Astrocyte (in vitro differentiated cells and primary cell): ENCODE results near the gene STK32B. TPM values are rescaled to one million over a fixed set of nuclear protein-coding genes. Genes with fewer than 3 reads are reported as not detected.

ENCODE experiments used
- DNase-seq: peaks from one replicate; pipeline ENCODE4 v3.0.0-alpha.2; 2010; ENCODE audit warnings: low read depth
- FAIRE-seq: peaks from 2 replicates; lab custom pipeline; 2011; peaks lifted over from hg19 to GRCh38; lab: Jason Lieb, UNC
- H2AFZ ChIP-seq: 2 replicates; pipeline ENCODE4 v1.6.0; 2012; ENCODE audit warnings: low read depth, low read length, inconsistent platforms
- H3K27ac ChIP-seq: 2 replicates; pipeline ENCODE4 v1.5.1; 2011; ENCODE audit warnings: low read depth, low read length, inconsistent platforms
- H3K27me3 ChIP-seq: 2 replicates; pipeline ENCODE4 v1.6.0; 2011; ENCODE audit warnings: low read length, inconsistent platforms; ENCODE audit not compliant: insufficient read depth
- H3K36me3 ChIP-seq: 2 replicates; pipeline ENCODE4 v1.5.1; 2011; ENCODE audit warnings: low read length, inconsistent platforms; ENCODE audit not compliant: insufficient read depth
- H3K4me1 ChIP-seq: 2 replicates; pipeline ENCODE4 v1.5.1; 2011; ENCODE audit warnings: low read length, inconsistent platforms; ENCODE audit not compliant: insufficient read depth
- H3K4me2 ChIP-seq: 2 replicates; pipeline ENCODE4 v1.6.0; 2012; ENCODE audit warnings: low read length, inconsistent platforms
- H3K4me3 ChIP-seq: 2 replicates; pipeline ENCODE4 v1.5.1; 2011; ENCODE audit warnings: low read depth, mild to moderate bottlenecking, low read length, inconsistent platforms; ENCODE audit not compliant: insufficient read depth
- H3K79me2 ChIP-seq: 2 replicates; pipeline ENCODE4 v1.6.0; 2012; ENCODE audit warnings: mild to moderate bottlenecking, low read length, inconsistent platforms; ENCODE audit not compliant: insufficient read depth
- H3K9ac ChIP-seq: 2 replicates; pipeline ENCODE4 v1.6.0; 2012; ENCODE audit warnings: mild to moderate bottlenecking, low read length, inconsistent platforms
- H3K9me3 ChIP-seq: 2 replicates; pipeline ENCODE4 v1.5.1; 2012; ENCODE audit warnings: low read depth, mild to moderate bottlenecking, low read length, inconsistent platforms; ENCODE audit not compliant: insufficient read depth
- H4K20me1 ChIP-seq: 2 replicates; pipeline ENCODE4 v1.6.0; 2012; ENCODE audit warnings: low read length, inconsistent platforms; ENCODE audit not compliant: insufficient read depth
- H3K27ac Mint-ChIP-seq: one replicate; pipeline ENCODE4 v1.8.0; 2021; ENCODE audit warnings: mild to moderate bottlenecking, mixed read lengths; ENCODE audit not compliant: unreplicated experiment
- H3K27me3 Mint-ChIP-seq: one replicate; pipeline ENCODE4 v1.8.0; 2021; ENCODE audit warnings: low read depth, mixed read lengths; ENCODE audit not compliant: unreplicated experiment
- H3K36me3 Mint-ChIP-seq: one replicate; pipeline ENCODE4 v1.8.0; 2021; ENCODE audit warnings: low read depth, mixed read lengths; ENCODE audit not compliant: unreplicated experiment
- H3K4me1 Mint-ChIP-seq: one replicate; pipeline ENCODE4 v1.8.0; 2021; ENCODE audit warnings: low read depth, mixed read lengths; ENCODE audit not compliant: unreplicated experiment
- H3K4me3 Mint-ChIP-seq: one replicate; pipeline ENCODE4 v1.8.0; 2021; ENCODE audit warnings: mild to moderate bottlenecking, moderate library complexity, mixed read lengths; ENCODE audit not compliant: unreplicated experiment
- H3K9me3 Mint-ChIP-seq: one replicate; pipeline ENCODE4 v1.8.0; 2021; ENCODE audit warnings: mild to moderate bottlenecking, mixed read lengths; ENCODE audit not compliant: unreplicated experiment
- CTCF ChIP-seq: IDR thresholded peaks from 2 replicates; pipeline ENCODE4 v1.5.1; 2011; ENCODE audit warnings: low read depth, mild to moderate bottlenecking, inconsistent platforms, low read length, moderate library complexity; ENCODE audit not compliant: insufficient read depth
- EZH2 ChIP-seq: IDR thresholded peaks from 2 replicates; pipeline ENCODE4 v1.6.1; 2012; ENCODE audit warnings: mild to moderate bottlenecking, low read length, inconsistent platforms; ENCODE audit not compliant: insufficient read depth
- total RNA-seq: library from RNA; stranded (reverse); gene quantifications from 2 replicates; pipeline ENCODE4 v1.2.1, GENCODE V29; 2021

The STK32B gene
- total RNA-seq, 1 donor from 2014 or later: 2.9 TPM

- FAIRE-seq (no peak), DNase-seq (peak; percentile 86)
- no peaks in the 10 kb centered on the region for H3K27me3 ChIP-seq
- no peak overlapping the region for H2AFZ ChIP-seq
- no peak overlapping the region for H3K4me3 ChIP-seq
- Mint-ChIP-seq H3K4me3 (no peak overlapping the region), H3K9me3 (peaks cover 4% of the 10 kb centered on the region), H3K4me1 (no peaks in the 10 kb centered on the region), H3K27ac (no peak overlapping the region), H3K27me3 (no peaks in the 10 kb centered on the region), H3K36me3 (peaks cover 2% of the 10 kb centered on the region)
- H3K9ac ChIP-seq: no peak overlapping the region
- H3K27ac ChIP-seq: no peak overlapping the region
- peaks cover 8% of the 10 kb centered on the region for H3K4me1 ChIP-seq
- H3K4me2 ChIP-seq: no peak overlapping the region
- H4K20me1 ChIP-seq: no peaks in the 10 kb centered on the region
- no peaks in the 10 kb centered on the region for H3K9me3 ChIP-seq
- H3K79me2 ChIP-seq: no peaks in the 10 kb centered on the region
- H3K36me3 ChIP-seq: no peaks in the 10 kb centered on the region
- TF ChIP-seq CTCF: no peak
- TF ChIP-seq EZH2: no peak
These were observed 473.4 kb downstream of the STK32B start for GRCh38 chr4:5524446-5525299.

- DNase-seq: no peak
- Mint-ChIP-seq H3K9me3 (no peaks in the 10 kb centered on the region), H3K27me3 (no peaks in the 10 kb centered on the region), H3K4me1 (no peaks in the 10 kb centered on the region), H3K27ac (no peak overlapping the region), H3K36me3 (peaks cover 2% of the 10 kb centered on the region), H3K4me3 (no peak overlapping the region)
- H3K79me2 ChIP-seq: no peaks in the 10 kb centered on the region
- no peaks in the 10 kb centered on the region for H3K9me3 ChIP-seq
- FAIRE-seq: no peak
- no peak overlapping the region for H3K9ac ChIP-seq
- no peaks in the 10 kb centered on the region for H3K27me3 ChIP-seq
- H2AFZ ChIP-seq: no peak overlapping the region
- TF ChIP-seq EZH2: no peak
- TF ChIP-seq CTCF: no peak
- no peaks in the 10 kb centered on the region for H4K20me1 ChIP-seq
- H3K4me3 ChIP-seq: no peak overlapping the region
- H3K27ac ChIP-seq: no peak overlapping the region
- peaks cover 8% of the 10 kb centered on the region for H3K4me1 ChIP-seq
- no peak overlapping the region for H3K4me2 ChIP-seq
- H3K36me3 ChIP-seq: no peaks in the 10 kb centered on the region
These were observed 475.0 kb downstream of the STK32B start for GRCh38 chr4:5526080-5526846.
